A549 (cell line): ENCODE data around the gene MEA1.

ENCODE experiments used
- CEBPB ChIP-seq, 2 experiments: fragments of >200 bp in 1 of 2; sonication (Bioruptor Twin) in 1 of 2; formaldehyde crosslinking in 1 of 2; IDR thresholded peaks; 2 replicates each; pipeline ENCODE4 v1.6.1; 2012 to 2016
- CTCF ChIP-seq: fragments of >200 bp; sonication (Bioruptor Twin); formaldehyde crosslinking; IDR thresholded peaks from 3 replicates; pipeline ENCODE4 v1.5.1; 2016
- EHMT2 ChIP-seq: fragments of 200-600 bp; sonication (generic); IDR thresholded peaks from 2 replicates; pipeline ENCODE4 v1.6.1; 2016; ENCODE audit warnings: antibody characterized with exemption, low read depth, mild to moderate bottlenecking, moderate library complexity
- EP300 ChIP-seq, 2 experiments: fragments of >200 bp; sonication (Bioruptor Twin); formaldehyde crosslinking; IDR thresholded peaks; 2 replicates in 1 of 2; 3 replicates in 1 of 2; pipeline ENCODE4 v1.6.1; 2016 to 2017
- ESRRA ChIP-seq: fragments of 150-350 bp; IDR thresholded peaks from 2 replicates; pipeline ENCODE4 v1.6.1; 2014; ENCODE audit warnings: mild to moderate bottlenecking, low read length, borderline replicate concordance
- MAFK ChIP-seq: fragments of 450-650 bp; IDR thresholded peaks from 2 replicates; pipeline ENCODE4 v1.6.1; 2014; ENCODE audit not compliant: partially characterized antibody
- NPAS2 ChIP-seq: fragments of 250-450 bp; sonication (Bioruptor Pico); IDR thresholded peaks from 2 replicates; pipeline ENCODE4 v1.8.0; 2022; ENCODE audit warnings: mild to moderate bottlenecking, moderate library complexity, borderline replicate concordance
- PBX3 ChIP-seq: IDR thresholded peaks from 2 replicates; pipeline ENCODE4 v1.6.1; 2012
- POLR2A ChIP-seq: IDR thresholded peaks from 2 replicates; pipeline ENCODE4 v1.6.1; 2012; ENCODE audit warnings: mild to moderate bottlenecking, low read length
- RAD21 ChIP-seq, 2 experiments: fragments of >200 bp in 1 of 2; sonication (Bioruptor Twin) in 1 of 2; formaldehyde crosslinking in 1 of 2; IDR thresholded peaks in 1 of 2; conservative IDR thresholded peaks in 1 of 2; 2 replicates in 1 of 2; 3 replicates in 1 of 2; pipeline ENCODE4 v1.6.1; 2012 to 2018; ENCODE audit warnings: inconsistent platforms in 1 of 2
- ZFP36 ChIP-seq: fragments of 450-650 bp; IDR thresholded peaks from 2 replicates; pipeline ENCODE4 v1.6.1; 2014; ENCODE audit warnings: borderline replicate concordance; ENCODE audit not compliant: partially characterized antibody

GRCh38 chr6:42967228-42967627 is 46.5 kb downstream of the MEA1 start:
- TF ChIP-seq MAFK, result no peak
- TF ChIP-seq CTCF, result no peak
- no peak for TF ChIP-seq PBX3
- TF ChIP-seq POLR2A, result no peak
- no peak for TF ChIP-seq ESRRA
- TF ChIP-seq EP300 (IDR thresholded peaks at IDR 0.05), result no peak
- no peak for TF ChIP-seq RAD21 (conservative IDR thresholded peaks at IDR 0.05 in 1 of 2, IDR thresholded peaks at IDR 0.05 in 1 of 2)
- no peak for TF ChIP-seq ZFP36
- no peak for TF ChIP-seq CEBPB (IDR thresholded peaks at IDR 0.05)
- TF ChIP-seq NPAS2 (CRISPR knock-in tag), result no peak
- no peak for TF ChIP-seq EHMT2
